ENCODE results near the gene PCNX2.

GRCh38 chr1:233331676-233332519, 36.4 kb upstream of the PCNX2 start:
- no peak for TF ChIP-seq CTCF (conservative IDR thresholded peaks at IDR 0.05 in 1 of 2, IDR thresholded peaks at IDR 0.05 in 1 of 2; ENCODE audit: low read depth in 1 of 2, low read length in 2 of 2)
- TF ChIP-seq EZH2 (IDR thresholded peaks at IDR 0.05; ENCODE audit: low read length, missing control alignments), result no peak
